SK-N-SH treated with all-trans-retinoic acid at 6 μM for 48 hours (cell line): ENCODE measurements around the gene LTBP3.

Experiments
- ATAC-seq: fragments of 200-7000 bp; cut with Tn5 transposase; 3 replicates; pipeline ENCODE4 v1.9.1; 2020; ENCODE audit warnings: mild to moderate bottlenecking, moderate library complexity
- BACH2 ChIP-seq: fragments of 250-450 bp; sonication (Bioruptor Pico); IDR thresholded peaks from 2 replicates; pipeline ENCODE4 v1.9.0; 2021; ENCODE audit warnings: mild to moderate bottlenecking, borderline replicate concordance
- ESRRG ChIP-seq: fragments of 250-450 bp; sonication (Bioruptor Pico); IDR thresholded peaks from 2 replicates; pipeline ENCODE4 v1.6.1; 2021; ENCODE audit warnings: mild to moderate bottlenecking
- GLIS3 ChIP-seq: fragments of 250-450 bp; sonication (Bioruptor Pico); IDR thresholded peaks from 2 replicates; pipeline ENCODE4 v1.5.0; 2020; ENCODE audit warnings: mild to moderate bottlenecking, moderate library complexity
- ISL1 ChIP-seq: fragments of 250-450 bp; sonication (Bioruptor Pico); IDR thresholded peaks from 2 replicates; pipeline ENCODE4 v2.1.2; 2022; ENCODE audit warnings: mild to moderate bottlenecking, moderate library complexity
- OSR1 ChIP-seq: fragments of 250-450 bp; sonication (Bioruptor Pico); IDR thresholded peaks from 2 replicates; pipeline ENCODE4 v1.8.0; 2022; ENCODE audit warnings: moderate library complexity, mild to moderate bottlenecking, inconsistent platforms
- RARB ChIP-seq: fragments of 250-450 bp; sonication (Bioruptor Pico); IDR thresholded peaks from 2 replicates; pipeline ENCODE4 v1.8.0; 2021; ENCODE audit warnings: mild to moderate bottlenecking, moderate library complexity
- SNAI2 ChIP-seq: fragments of 250-450 bp; sonication (Bioruptor Pico); IDR thresholded peaks from 2 replicates; pipeline ENCODE4 v1.5.0; 2020; ENCODE audit warnings: mild to moderate bottlenecking, moderate library complexity
- ZC3H10 ChIP-seq: fragments of 250-450 bp; sonication (Bioruptor Pico); IDR thresholded peaks from 2 replicates; pipeline ENCODE4 v1.5.1; 2021; ENCODE audit warnings: mild to moderate bottlenecking, moderate library complexity
- ZFP3 ChIP-seq: fragments of 250-450 bp; sonication (Bioruptor Pico); IDR thresholded peaks from 2 replicates; pipeline ENCODE4 v1.5.0; 2020; ENCODE audit warnings: mild to moderate bottlenecking, moderate library complexity
- ZNF70 ChIP-seq: fragments of 450-650 bp; formaldehyde crosslinking; IDR thresholded peaks from 2 replicates; pipeline ENCODE4 v1.5.0; 2020; ENCODE audit warnings: mild to moderate bottlenecking, moderate library complexity
- ZNF8 ChIP-seq: fragments of 450-650 bp; formaldehyde crosslinking; IDR thresholded peaks from 2 replicates; pipeline ENCODE4 v1.5.0; 2020; ENCODE audit warnings: mild to moderate bottlenecking, moderate library complexity
- TF ChIP-seq, protein P1 (sequence below): fragments of 250-450 bp; sonication (Bioruptor Pico); IDR thresholded peaks from 2 replicates; pipeline ENCODE4 v1.5.1; 2021; ENCODE audit warnings: mild to moderate bottlenecking, moderate library complexity
- TF ChIP-seq, protein P2 (sequence below): fragments of 250-450 bp; sonication (Bioruptor Pico); IDR thresholded peaks from 2 replicates; pipeline ENCODE4 v1.5.1; 2020; ENCODE audit warnings: low read depth, mild to moderate bottlenecking, moderate library complexity

Gene LTBP3

DNA sequence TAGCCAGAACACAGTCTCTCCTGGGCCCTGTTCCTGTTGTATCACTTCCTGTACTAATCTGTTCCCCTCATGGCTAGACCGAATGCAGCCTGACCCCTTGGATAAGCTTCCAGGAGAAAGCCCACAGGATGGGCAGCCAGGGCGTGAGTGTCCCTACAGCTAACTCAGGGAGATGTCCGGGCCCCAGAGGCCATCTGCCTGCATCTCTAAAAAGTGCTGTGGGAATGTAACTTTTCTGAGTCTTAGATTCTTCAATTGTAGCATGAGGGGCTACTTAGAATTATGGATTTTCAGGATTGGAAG, 67.0 kb downstream of the LTBP3 start (continued):
- TF ChIP-seq, protein P1, sequence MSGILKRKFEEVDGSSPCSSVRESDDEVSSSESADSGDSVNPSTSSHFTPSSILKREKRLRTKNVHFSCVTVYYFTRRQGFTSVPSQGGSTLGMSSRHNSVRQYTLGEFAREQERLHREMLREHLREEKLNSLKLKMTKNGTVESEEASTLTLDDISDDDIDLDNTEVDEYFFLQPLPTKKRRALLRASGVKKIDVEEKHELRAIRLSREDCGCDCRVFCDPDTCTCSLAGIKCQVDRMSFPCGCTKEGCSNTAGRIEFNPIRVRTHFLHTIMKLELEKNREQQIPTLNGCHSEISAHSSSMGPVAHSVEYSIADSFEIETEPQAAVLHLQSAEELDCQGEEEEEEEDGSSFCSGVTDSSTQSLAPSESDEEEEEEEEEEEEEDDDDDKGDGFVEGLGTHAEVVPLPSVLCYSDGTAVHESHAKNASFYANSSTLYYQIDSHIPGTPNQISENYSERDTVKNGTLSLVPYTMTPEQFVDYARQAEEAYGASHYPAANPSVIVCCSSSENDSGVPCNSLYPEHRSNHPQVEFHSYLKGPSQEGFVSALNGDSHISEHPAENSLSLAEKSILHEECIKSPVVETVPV (CRISPR knock-in tag) = no peak

DNA sequence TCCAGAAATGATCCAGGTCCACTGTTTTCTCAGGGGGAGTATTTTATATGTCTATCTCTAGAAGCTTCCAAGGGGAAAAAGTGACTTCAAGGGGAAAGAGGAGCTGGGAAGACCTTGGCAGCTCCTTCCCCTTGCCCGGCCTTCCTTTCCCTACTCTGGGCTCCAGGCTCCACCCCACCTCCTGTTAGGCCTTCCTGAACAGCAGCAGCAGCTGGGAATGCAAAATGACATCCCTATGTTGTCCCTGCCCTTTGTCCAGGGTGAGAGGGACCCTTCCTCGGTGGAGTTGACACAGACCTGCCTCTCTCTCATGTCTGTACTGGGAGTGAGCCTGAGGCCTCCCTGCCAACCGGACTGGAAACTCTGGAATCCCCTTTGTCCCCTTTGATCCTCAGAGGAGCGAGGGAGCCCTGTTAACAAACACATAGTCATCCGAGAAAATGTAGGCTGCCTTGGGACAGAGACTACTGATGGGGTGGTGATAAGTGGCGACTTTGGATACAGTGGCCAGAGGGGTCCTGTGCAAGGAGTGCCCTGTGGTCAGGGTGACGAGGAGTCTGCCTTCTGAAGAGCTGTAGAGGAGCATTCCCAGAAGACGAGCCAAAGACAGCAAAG, 68.3 kb downstream of the LTBP3 start:
- no peak for ATAC-seq
- TF ChIP-seq OSR1 (CRISPR knock-in tag) (no peak), BACH2 (CRISPR knock-in tag) (no peak), SNAI2 (no peak), ESRRG (CRISPR knock-in tag) (no peak), GLIS3 (no peak), ZNF70 (CRISPR knock-in tag) (no peak), ZC3H10 (no peak), RARB (CRISPR knock-in tag) (no peak)
- TF ChIP-seq, protein P1 (CRISPR knock-in tag) = no peak
- TF ChIP-seq, protein P2, sequence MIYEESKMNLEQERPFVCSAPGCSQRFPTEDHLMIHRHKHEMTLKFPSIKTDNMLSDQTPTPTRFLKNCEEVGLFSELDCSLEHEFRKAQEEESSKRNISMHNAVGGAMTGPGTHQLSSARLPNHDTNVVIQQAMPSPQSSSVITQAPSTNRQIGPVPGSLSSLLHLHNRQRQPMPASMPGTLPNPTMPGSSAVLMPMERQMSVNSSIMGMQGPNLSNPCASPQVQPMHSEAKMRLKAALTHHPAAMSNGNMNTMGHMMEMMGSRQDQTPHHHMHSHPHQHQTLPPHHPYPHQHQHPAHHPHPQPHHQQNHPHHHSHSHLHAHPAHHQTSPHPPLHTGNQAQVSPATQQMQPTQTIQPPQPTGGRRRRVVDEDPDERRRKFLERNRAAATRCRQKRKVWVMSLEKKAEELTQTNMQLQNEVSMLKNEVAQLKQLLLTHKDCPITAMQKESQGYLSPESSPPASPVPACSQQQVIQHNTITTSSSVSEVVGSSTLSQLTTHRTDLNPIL (CRISPR knock-in tag) = no peak

DNA sequence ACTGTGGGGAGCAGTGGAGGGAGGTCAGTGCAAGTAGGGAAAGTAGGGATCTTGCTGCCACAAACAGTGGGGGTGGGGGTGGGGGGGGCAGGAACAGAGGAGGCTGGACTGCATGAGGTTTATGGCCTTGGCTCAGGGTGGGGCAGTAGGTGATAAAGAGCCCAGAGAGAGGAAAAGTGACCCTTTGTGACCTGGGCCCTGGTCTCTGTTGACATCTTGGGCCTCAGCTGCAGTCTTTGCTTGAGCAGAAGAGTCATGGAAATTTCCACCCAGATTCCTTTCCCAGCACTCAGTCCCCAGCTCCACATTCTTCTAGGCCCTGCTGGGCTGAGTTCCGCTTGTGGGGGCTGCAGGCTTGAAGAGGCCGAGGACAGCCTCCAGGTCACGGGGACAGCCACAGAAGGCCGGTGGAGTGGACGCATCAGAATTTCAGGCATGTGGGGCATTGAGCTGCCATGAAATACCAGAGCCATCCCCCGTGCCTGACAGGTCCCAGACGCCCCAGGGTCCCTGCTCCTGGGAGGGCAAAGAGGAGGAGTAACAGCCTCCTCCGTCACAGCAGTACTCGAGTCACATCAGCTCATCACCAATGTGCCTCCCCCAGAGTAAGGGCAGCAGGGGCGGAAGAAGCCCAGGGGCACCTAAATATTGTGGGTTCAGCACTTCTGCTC, 69.0 kb downstream of the LTBP3 start:
- TF ChIP-seq ISL1 (CRISPR knock-in tag) = peak; percentile 15; the same call in 1 of the 2 replicates
- no peak for TF ChIP-seq ZNF8 (CRISPR knock-in tag)
- peak; percentile 38 for TF ChIP-seq ZFP3 (CRISPR knock-in tag)
- ATAC-seq = peak; percentile 18
